OCI-LY1 (cell line): ENCODE measurements around the gene NRCAM.

Experiments
- H2AFZ ChIP-seq: fragments of 200-600 bp; sonication (generic), shearing (Covaris generic); 2 replicates; pipeline ENCODE4 v1.6.0; 2014; ENCODE audit warnings: antibody characterized with exemption, mild to moderate bottlenecking, low read length
- H3F3A ChIP-seq: fragments of 200-600 bp; sonication (generic), shearing (Covaris generic); 2 replicates; pipeline ENCODE4 v1.6.0; 2014; ENCODE audit warnings: mild to moderate bottlenecking, antibody characterized with exemption, low read length, moderate library complexity; ENCODE audit not compliant: insufficient read depth
- H3K27ac ChIP-seq: fragments of 200-600 bp; sonication (generic); 2 replicates; pipeline ENCODE4 v1.5.1; 2014; ENCODE audit warnings: low read length, mixed run types, mild to moderate bottlenecking, low read depth; ENCODE audit not compliant: poor library complexity, severe bottlenecking
- H3K27me3 ChIP-seq: fragments of 200-600 bp; sonication (generic); 2 replicates; pipeline ENCODE4 v1.6.0; 2014; ENCODE audit warnings: antibody characterized with exemption, mild to moderate bottlenecking, low read length, moderate library complexity; ENCODE audit not compliant: insufficient read depth
- H3K36me3 ChIP-seq: fragments of 200-600 bp; sonication (generic); 2 replicates; pipeline ENCODE4 v1.6.1; 2014; ENCODE audit warnings: mild to moderate bottlenecking, antibody characterized with exemption, low read length, moderate library complexity, mixed read lengths; ENCODE audit not compliant: insufficient read depth
- H3K4me1 ChIP-seq: fragments of 200-600 bp; sonication (generic); 2 replicates; pipeline ENCODE4 v1.5.1; 2014; ENCODE audit warnings: mild to moderate bottlenecking, low read length, moderate library complexity; ENCODE audit not compliant: insufficient read depth, severe bottlenecking
- H3K4me2 ChIP-seq: fragments of 200-600 bp; sonication (generic), shearing (Covaris generic); 2 replicates; pipeline ENCODE4 v1.6.1; 2014; ENCODE audit warnings: low read length
- H3K4me3 ChIP-seq: fragments of 200-600 bp; sonication (generic); 2 replicates; pipeline ENCODE4 v1.5.1; 2014; ENCODE audit warnings: low read length, low read depth, mild to moderate bottlenecking, mixed read lengths; ENCODE audit not compliant: poor library complexity, severe bottlenecking
- H3K79me2 ChIP-seq: fragments of 200-600 bp; shearing (Covaris generic); 2 replicates; pipeline ENCODE4 v1.6.1; 2016; ENCODE audit warnings: mixed run types, low read length, mixed read lengths; ENCODE audit not compliant: insufficient read depth
- H3K9ac ChIP-seq: fragments of 200-600 bp; sonication (generic), shearing (Covaris generic); 2 replicates; pipeline ENCODE4 v1.6.1; 2014; ENCODE audit warnings: mild to moderate bottlenecking, low read length, mixed read lengths
- H3K9me2 ChIP-seq: fragments of 200-600 bp; sonication (generic), shearing (Covaris generic); 2 replicates; pipeline ENCODE4 v1.6.1; 2014; ENCODE audit warnings: low read depth, mild to moderate bottlenecking, low read length, mixed read lengths
- H3K9me3 ChIP-seq: fragments of 200-600 bp; shearing (Covaris generic); 2 replicates; pipeline ENCODE4 v1.6.1; 2014; ENCODE audit warnings: low read length, mixed read lengths
- H4K20me1 ChIP-seq: fragments of 200-600 bp; sonication (generic), shearing (Covaris generic); 2 replicates; pipeline ENCODE4 v1.6.0; 2016; ENCODE audit warnings: mild to moderate bottlenecking, low read length; ENCODE audit not compliant: insufficient read depth
- CTCF ChIP-seq: fragments of 200-600 bp; sonication (generic), shearing (Covaris generic); IDR thresholded peaks from 2 replicates; pipeline ENCODE4 v1.5.1; 2017; ENCODE audit warnings: mild to moderate bottlenecking, antibody characterized with exemption, low read length, moderate library complexity, mixed read lengths
- EZH2 ChIP-seq: fragments of 200-600 bp; sonication (generic), shearing (Covaris generic); IDR thresholded peaks from 2 replicates; pipeline ENCODE4 v1.8.0; 2017; ENCODE audit warnings: borderline replicate concordance, mixed run types, mild to moderate bottlenecking, antibody characterized with exemption, low read length, moderate library complexity, mixed read lengths

Gene NRCAM

GRCh38 chr7:108197371-108198091 is 258.7 kb downstream of the NRCAM start:
- Histone ChIP-seq H3K9me3 (no peaks in the 10 kb centered on the region), H3K27me3 (no peaks in the 10 kb centered on the region)

GRCh38 chr7:108196004-108196403 is 260.2 kb downstream of the NRCAM start:
- TF ChIP-seq EZH2 (no peak), CTCF (no peak)

More at GRCh38 chr7:108197371-108198091, 258.7 kb downstream of the NRCAM start:
- no peak overlapping the region for H3K4me3 ChIP-seq
- no peaks in the 10 kb centered on the region for H3F3A ChIP-seq
- H3K36me3 ChIP-seq: no peaks in the 10 kb centered on the region
- H3K4me1 ChIP-seq: no peaks in the 10 kb centered on the region
- H3K9ac ChIP-seq: no peak overlapping the region
- no peak overlapping the region for H3K4me2 ChIP-seq
- H4K20me1 ChIP-seq: no peaks in the 10 kb centered on the region
- H2AFZ ChIP-seq: no peak overlapping the region
- no peaks in the 10 kb centered on the region for H3K9me2 ChIP-seq
- TF ChIP-seq EZH2: no peak
- no peak for TF ChIP-seq CTCF
- no peak overlapping the region for H3K27ac ChIP-seq
- no peaks in the 10 kb centered on the region for H3K79me2 ChIP-seq

GRCh38 chr7:108193594-108194498 is 262.4 kb downstream of the NRCAM start:
- H4K20me1 ChIP-seq: no peaks in the 10 kb centered on the region
- H3K27me3 ChIP-seq: no peaks in the 10 kb centered on the region
- no peaks in the 10 kb centered on the region for H3K79me2 ChIP-seq
- H3F3A ChIP-seq: no peaks in the 10 kb centered on the region
- no peaks in the 10 kb centered on the region for H3K9me3 ChIP-seq
- H3K9me2 ChIP-seq: no peaks in the 10 kb centered on the region
- H3K9ac ChIP-seq: no peak overlapping the region
- H2AFZ ChIP-seq: no peak overlapping the region
- no peaks in the 10 kb centered on the region for H3K4me1 ChIP-seq
- H3K27ac ChIP-seq: no peak overlapping the region
- TF ChIP-seq CTCF (no peak), EZH2 (no peak)
- H3K36me3 ChIP-seq: no peaks in the 10 kb centered on the region
- H3K4me2 ChIP-seq: no peak overlapping the region
- no peak overlapping the region for H3K4me3 ChIP-seq

More at GRCh38 chr7:108196004-108196403, 260.2 kb downstream of the NRCAM start:
- Histone ChIP-seq H3K4me1 (no peaks in the 10 kb centered on the region), H3K9me2 (no peaks in the 10 kb centered on the region), H3K27ac (no peak overlapping the region), H3K9me3 (no peaks in the 10 kb centered on the region), H3K4me3 (no peak overlapping the region), H2AFZ (no peak overlapping the region), H4K20me1 (no peaks in the 10 kb centered on the region), H3K27me3 (no peaks in the 10 kb centered on the region), H3K4me2 (no peak overlapping the region), H3F3A (no peaks in the 10 kb centered on the region), H3K79me2 (no peaks in the 10 kb centered on the region), H3K36me3 (no peaks in the 10 kb centered on the region), H3K9ac (no peak overlapping the region)
